Right lobe of liver (tissue), 4 donors: ENCODE data around the gene INS.

Experiments
- CTCF ChIP-seq, 4 donors: fragments of 200-600 bp in 3 of 4; fragments of 450-650 bp in 1 of 4; IDR thresholded peaks; one replicate each; pipeline versions ENCODE4 v1.5.1 to v1.8.0; 2016 to 2022; ENCODE audit warnings: antibody characterized with exemption in 4 of 4, mild to moderate bottlenecking in 2 of 4
- POLR2A ChIP-seq: fragments of 450-650 bp; IDR thresholded peaks from one replicate; pipeline ENCODE4 v1.6.1; 2017; ENCODE audit warnings: antibody characterized with exemption, mild to moderate bottlenecking
- donor health status: DM: no; HTN: no; CAD: no.
- donor health status: DM: no; HTN: no; CAD: no.
- donor health status: DM: no; HTN: yes; CAD: no.

GRCh38 chr11:2159536-2160413, 1.2 kb downstream of the INS start:
- no peak for TF ChIP-seq CTCF (IDR thresholded peaks at IDR 0.05)
- TF ChIP-seq POLR2A = no peak
